ENCODE results near the gene TRIOBP.

Gene TRIOBP

DNA sequence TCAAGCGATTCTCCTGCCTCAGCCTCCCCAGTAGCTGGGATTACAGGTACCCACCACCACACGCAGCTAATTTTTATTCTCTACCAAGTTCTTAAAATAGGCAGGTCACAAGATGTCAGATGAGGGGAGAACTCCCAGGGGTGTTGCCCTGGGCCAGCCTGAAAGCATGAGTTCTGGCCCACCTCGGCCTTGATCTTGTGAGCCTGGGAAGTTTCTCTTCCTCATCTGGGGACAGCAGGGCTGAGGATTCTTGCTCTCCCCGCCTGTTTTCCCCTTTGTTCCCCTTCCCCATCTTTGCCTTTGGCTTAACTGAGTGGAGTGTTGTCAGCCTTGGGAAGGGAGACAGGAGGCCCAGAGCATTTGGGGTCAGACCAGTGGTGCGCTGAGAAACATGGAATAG is 34.8 kb upstream of the TRIOBP start:
- no peak for DNase-seq (ENCODE audit: extremely low read depth, low read depth)
- TF ChIP-seq, protein P1, sequence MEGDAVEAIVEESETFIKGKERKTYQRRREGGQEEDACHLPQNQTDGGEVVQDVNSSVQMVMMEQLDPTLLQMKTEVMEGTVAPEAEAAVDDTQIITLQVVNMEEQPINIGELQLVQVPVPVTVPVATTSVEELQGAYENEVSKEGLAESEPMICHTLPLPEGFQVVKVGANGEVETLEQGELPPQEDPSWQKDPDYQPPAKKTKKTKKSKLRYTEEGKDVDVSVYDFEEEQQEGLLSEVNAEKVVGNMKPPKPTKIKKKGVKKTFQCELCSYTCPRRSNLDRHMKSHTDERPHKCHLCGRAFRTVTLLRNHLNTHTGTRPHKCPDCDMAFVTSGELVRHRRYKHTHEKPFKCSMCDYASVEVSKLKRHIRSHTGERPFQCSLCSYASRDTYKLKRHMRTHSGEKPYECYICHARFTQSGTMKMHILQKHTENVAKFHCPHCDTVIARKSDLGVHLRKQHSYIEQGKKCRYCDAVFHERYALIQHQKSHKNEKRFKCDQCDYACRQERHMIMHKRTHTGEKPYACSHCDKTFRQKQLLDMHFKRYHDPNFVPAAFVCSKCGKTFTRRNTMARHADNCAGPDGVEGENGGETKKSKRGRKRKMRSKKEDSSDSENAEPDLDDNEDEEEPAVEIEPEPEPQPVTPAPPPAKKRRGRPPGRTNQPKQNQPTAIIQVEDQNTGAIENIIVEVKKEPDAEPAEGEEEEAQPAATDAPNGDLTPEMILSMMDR (IDR thresholded peaks at IDR 0.05; ENCODE audit: low read depth, low read length) = no peak

DNA sequence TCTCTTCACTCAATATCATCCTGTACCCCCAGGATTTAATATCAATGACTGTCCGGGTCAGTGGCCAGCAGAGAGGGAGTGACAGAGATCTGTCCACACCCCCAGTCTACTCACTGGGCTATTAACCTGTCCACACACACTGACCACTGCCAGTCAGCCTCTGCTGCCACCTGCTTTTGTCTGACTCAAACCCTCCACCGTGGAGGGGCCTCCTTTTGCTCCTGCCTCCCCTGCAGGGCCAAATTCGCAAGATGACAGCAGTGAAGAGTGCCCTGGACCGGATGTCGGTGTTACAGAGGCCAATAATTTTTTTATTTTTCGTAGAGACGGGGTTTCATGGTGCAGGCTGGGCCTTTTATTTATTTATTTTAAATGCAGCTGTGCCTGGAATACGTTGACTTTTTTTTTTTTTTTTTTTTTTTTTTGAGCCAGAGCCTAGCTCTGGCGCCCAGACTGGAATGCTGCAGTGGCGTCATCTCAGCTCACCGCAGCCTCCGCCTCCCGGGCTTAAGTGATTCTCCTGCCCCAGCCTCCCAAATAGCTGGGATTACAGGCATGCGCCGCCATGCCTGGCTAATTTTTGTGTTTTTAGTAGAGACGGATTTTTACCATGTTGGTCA is 33.2 kb upstream of the TRIOBP start:
- TF ChIP-seq, protein P1 (IDR thresholded peaks at IDR 0.05; ENCODE audit: low read depth, low read length) = no peak
- DNase-seq (ENCODE audit: extremely low read depth, low read depth) = no peak

DNA sequence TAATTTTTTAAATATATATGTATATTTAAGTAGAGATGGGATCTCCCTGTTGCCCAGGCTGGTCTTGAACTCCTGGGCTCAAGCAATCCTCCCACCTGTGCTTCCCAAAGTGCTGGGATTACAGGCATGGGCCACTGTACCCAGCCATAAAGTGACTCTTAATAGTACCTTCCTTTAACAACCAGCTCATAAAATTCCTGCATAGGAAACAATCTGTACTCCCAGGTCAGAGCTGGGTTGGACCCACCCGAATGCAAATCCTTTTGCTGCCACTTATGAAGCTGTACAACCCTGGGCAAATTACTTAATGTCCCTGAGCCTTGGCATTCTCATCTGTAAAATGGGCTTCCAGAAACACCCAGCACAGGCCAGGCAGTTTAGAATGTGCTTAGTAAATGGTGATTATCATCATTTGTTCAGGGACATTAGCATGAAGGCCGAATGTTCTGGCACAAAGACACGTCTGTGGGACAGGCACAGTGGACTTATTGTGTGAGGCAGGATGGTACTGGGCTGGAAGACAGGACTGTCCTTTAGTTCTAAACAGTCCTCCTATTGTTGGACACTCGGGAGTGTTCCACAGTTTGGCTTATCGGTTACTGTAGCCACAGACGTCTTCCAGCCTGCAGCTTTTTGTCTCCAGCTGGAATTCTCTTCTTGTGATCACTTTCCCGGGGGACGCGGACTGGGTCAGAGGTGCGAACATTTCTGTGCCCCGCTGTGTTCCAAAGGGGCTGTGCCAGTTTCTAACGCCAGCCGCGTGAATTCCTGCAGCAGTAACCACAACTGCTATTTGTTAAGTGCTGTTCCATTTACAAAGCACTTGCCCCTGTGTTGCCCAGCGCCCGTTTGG is 32.4 kb upstream of the TRIOBP start:
- no peak for DNase-seq (ENCODE audit: extremely low read depth, low read depth)
- TF ChIP-seq, protein P1 (IDR thresholded peaks at IDR 0.05; ENCODE audit: low read depth, low read length) = no peak

DNA sequence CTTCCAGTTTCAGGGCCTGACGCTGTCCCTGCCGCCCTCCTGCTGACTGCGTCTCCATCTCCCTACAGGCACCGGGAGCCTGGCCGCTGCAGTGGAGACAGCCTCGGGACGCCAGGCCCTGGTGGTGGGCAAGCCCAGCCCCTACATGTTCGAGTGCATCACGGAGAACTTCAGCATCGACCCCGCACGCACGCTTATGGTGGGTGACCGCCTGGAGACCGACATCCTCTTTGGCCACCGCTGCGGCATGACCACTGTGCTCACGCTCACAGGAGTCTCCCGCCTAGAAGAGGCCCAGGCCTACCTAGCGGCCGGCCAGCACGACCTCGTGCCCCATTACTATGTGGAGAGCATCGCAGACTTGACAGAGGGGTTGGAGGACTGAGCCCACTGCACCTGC is 31.4 kb upstream of the TRIOBP start:
- DNase-seq (ENCODE audit: extremely low read depth, low read depth) = no peak
- TF ChIP-seq, protein P1 (IDR thresholded peaks at IDR 0.05; ENCODE audit: low read depth, low read length) = no peak

DNA sequence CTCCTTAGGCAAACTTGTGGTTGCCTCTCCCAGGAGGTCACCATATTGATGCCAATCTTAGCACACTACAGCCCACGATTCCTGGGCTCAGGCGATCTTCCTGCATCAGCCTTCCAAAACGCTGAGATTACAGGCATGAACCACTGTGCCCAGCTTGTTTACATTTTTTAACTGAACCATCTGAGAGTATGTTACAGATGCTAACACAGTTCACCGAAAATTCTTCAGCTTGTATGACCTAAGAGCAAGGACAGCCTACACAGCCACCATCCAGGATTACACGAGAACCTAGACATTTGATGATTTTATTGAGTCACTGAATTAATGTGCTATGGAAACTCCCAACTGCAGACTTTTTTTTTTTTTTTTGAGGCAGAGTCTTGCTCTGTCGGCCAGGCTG is 27.3 kb upstream of the TRIOBP start:
- DNase-seq (ENCODE audit: extremely low read depth, low read depth) = peak; percentile 87
- TF ChIP-seq, protein P1 (IDR thresholded peaks at IDR 0.05; ENCODE audit: low read depth, low read length) = no peak

DNA sequence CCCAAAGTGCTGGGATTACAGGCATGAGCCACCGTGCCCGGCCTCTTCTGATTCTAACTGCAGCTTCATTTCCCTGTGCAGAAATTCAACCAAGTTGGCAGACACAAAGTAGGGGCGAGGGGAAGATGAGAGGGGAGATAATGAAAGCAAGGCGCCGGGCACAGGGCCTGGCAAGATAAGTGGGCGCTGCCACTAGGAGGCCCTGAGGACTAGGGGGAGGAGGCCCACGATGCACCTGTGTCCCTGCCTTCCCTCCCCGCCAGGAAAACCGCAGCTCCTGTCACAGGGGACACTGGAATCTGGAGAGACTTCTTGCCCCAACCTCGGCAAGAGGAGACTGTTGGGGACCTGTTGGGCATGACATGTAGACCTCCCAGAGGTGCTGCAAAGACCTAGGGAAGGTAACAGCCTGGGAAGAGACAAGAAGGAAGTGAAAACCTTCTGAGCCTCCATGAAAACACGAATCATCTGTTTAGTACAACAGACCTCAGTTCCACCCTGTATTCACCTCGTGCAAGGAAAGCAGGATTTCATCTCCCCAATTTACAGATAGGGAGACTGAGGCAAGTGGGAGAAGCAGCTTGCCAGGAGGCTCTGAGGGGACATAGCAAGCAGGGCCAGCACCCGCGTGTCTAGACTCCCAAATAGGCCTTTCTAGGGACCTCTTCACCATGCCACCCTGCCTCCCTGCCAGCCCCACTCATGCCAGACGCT is 24.5 kb upstream of the TRIOBP start:
- TF ChIP-seq, protein P1 (IDR thresholded peaks at IDR 0.05; ENCODE audit: low read depth, low read length) = no peak
- no peak for DNase-seq (ENCODE audit: extremely low read depth, low read depth)
